ENCODE results near the gene PRKAG2.
A peak's percentile ranks its signal among the peaks of the same experiment; 100 is the strongest.
"Not testable (repeated sequence)": the region's sequence is repeated elsewhere in the genome, so short reads cannot be mapped to it uniquely, and the experiment has no call there.

PRKAG2 gene

DNA sequence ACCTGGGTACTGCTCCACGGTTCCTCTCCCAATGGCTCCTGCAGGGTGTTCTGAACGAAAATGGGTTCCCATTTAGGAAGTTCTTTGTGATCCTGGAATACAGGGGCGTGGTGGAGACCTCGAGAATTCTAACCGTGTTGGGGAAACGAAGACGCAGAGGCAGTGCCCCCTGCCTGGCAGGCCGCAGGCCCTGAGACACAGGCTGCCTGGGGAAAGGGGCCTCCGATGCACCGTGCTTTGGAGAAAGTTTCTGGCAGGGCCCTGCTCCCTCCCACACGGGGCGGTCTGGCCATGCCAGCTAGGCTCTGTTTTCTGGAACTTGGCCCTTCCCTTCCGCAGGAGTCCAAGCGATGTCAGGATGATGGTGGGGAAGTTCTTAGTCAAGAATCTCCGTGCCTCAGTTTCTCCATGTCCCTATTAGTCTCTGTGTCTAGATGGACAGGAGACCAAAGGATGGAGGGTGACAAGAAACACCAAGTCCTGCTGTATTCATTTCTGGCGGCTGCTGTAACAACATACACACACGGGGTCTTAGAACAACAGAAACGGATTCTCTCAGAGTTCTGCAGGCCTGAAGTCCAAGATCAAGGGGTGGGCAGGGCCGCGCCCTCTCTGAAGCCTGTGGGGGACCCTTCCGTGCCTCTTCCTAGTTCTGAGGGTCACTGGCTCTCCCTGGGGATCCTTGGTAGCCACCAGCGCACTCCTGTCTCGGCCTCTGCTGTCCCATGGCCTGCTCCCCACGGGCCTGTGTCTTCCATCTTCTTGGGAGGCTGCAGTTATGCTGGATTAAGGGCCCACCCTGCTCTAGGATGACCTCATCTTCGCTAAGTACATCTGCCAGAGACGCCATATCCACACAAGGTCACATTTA is 27.7 kb downstream of the PRKAG2 start:
- DNase-seq: no peak

DNA sequence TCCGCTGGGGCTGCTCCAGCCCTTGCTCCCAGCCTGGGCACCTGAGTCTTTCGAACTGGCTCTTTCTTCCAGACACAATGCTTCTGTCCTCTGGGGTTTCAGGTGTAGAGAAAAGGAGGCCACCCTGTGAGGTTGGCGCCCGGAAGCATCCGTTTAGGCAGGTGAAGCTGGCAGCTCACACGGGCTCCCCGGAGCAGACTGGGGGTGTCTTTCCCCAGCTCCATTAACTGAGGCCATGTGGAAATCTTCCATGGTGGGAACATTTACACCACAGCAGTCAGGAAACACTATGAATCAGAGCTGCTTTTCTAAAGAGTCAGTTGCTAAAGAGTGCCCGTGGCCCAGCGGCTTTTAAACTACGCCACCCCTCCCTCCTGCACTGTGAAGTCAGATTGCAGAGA is 29.2 kb downstream of the PRKAG2 start:
- DNase-seq: no peak

DNA sequence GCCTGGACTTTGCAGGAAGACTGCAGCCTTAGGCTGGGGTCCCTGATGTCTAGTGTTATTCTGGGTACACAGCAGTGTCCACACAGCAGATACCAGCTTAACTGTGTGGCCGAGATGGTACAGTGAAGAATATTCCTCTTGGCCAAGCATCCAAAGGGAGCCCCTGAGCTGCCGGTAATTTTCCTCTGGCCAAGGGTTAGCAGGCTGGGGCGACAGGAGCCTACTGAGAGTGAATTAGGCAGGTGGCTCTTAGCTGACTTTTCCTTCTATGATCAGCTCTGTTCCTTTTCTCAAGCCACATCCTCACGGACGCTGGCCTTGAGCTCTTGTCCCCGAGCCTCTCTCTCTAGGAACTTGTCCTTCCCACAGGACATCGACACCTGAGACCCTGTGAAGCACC is 29.8 kb downstream of the PRKAG2 start:
- DNase-seq: no peak

DNA sequence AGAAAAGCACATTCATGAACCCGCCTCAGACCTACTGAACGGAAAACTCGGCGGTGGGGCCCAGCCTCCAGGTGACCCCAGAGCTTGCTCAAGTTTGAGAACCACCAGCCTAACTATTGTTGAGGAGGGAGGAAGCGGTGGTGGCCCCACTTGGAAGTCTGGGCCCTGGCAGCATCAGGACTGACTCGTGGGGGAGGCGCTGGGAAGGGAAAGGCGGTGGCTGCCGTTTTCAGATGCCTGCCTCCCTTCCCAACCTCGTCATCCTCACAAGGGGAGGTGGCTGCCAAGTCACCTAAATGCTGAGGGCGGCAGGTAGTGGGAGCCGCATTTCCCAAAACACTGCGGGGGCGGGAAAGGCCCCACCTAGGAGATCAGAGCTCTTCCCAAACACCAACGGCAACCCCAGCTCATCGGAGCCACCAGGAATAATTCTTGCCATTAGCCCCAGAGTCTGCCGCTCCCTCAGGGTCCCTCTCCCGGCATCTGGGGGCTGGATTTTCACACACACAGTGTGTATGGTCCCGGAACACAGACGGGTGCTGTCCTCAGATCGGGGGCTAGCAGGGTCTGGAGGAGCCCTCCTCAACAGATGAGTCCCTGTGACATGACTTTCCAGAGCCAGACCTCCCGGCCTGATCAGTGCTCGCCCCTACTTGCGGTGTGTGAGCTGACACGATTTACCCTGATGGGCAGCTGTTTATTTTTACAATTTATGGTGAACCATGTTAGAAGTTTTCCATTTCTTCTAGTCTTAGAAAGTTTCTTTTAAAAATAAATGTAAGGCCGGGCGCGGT is 31.3 kb downstream of the PRKAG2 start:
- DNase-seq: no peak

DNA sequence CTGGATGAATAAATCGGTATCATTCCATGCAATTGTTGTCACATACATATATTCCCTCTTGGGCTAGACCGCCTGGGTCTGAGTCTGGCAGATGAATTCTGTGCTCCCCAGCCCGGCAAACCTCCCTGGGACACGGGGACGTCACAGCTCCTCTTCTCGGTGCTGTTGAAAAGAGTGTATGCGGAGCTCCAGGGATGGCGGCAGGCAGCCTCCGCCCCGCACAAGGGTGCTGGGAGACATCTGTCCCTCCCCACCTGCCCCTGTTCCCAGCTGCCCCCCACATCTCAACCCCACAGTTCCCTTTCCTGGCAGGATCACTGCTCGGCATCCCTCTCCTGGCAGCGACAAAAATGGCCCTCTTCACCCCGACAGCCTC is 32.1 kb downstream of the PRKAG2 start:
- no peak for DNase-seq

DNA sequence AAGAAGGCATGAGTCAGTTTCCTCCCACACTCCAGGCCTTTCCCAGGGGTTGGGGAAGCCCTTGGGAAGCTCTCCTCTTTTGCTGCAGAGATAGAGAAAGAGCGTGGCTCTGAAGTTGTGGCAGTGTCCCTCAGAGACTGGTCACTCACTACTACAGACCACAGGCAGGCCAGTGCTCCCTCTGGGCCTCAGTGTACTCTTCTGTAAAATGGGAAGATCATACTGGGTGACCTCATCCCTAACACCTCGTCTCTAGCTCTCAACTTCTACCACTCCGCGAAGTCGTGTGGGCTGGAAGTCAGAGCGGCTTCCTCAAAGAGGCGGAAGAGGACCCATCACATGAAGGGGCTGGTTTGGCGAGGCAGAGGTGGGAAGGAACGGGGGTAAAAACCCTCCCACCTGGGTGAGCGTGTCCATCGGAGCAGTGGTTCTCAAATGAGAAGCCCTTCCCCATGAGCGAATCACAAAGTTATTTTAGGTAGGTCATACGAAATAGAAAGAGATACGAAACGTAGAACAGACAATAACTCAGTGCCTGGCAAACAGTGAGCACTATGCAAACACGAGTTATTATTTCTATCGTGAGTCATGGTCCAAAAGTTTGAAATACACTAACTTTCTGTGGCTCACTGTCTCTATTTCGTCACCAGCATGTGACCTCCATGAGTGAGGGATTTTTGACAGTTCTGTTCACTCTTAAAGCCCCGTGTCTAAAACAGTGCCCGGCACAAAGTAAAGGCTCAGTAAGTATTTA is 32.7 kb downstream of the PRKAG2 start:
- no peak for DNase-seq

DNA sequence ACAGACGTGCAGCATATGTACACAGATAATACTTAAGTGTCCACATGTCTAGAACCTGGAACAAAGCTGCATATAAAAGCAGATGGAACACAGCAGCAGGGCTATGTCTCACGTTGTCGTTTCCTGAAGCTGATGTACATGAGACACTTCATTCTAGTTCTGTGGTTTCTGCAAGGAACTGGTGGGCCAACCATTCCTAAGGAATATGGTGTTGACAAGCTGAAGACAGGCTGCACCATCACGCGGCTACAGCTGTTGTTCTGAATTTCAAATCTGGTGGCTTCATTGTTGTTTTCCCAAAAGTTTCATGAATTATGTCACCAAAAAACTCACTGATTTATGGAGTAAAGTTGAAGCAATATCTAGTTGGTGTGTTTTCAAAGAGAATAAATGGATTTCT is 33.7 kb downstream of the PRKAG2 start:
- DNase-seq: no peak

DNA sequence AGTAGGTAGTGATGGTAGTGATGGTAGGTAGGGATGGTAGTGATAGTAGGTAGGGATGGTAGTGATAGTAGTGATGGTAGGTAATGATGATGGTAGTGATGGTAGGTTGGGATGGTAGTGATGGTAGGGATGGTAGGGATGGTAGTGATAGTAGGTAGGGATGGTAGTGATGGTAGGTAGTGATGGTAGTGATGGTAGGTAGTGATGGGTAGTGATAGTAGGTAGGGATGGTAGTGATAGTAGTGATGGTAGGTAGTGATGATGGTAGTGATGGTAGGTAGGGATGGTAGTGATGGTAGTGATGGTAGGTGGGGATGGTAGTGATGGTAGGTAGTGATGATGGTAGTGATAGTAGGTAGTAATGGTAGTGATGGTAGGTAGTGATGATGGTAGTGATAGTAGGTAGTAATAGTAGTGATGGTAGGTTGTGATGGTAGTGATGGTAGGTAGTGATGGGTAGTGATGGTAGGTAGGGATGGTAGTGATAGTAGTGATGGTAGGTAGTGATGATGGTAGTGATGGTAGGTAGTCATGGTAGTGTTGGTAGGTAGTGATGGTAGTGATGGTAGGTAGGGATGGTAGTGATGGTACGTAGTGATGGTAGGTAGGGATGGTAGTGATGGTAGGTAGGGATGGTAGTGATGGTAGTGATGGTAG is 35.4 kb downstream of the PRKAG2 start:
- not testable (repeated sequence) for DNase-seq

DNA sequence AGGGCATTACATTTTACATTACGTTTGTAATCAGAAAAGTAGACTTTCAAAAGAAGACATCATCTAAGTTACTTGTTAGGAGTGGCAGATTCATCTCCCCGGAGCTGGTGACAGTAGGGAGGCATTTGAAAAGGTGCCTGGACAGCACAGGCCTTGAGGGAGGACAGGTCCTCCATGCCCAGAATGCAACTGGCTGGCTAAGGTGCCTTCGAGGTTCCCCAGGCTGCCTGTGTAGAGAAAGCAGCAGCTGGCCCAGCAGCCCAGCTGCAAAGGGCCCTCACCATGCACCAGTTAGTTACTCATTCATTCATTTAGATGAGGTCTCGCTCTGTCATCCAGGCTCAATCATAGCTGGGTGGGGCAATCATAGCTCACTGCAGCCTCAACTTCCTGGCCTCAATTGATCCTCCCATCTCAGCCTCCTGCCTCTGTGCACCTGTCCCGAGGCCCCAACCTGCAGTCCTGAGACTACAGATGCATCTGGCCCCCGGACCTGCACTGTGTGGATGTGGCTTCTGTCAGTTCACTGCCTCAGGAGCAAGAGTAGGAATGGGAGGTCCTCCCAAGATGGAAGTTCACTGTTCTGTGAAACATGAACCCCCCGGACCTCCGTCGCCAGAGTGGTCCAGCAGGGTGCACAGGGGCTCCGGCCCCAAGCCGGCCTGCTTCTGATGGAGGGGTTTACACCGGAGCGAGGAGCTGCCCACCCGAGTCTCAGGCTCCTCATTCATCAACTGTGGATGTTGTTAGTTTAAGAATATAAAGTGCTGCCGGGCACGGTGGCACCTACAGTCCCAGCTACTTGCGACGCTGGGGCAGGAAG is 36.6 kb downstream of the PRKAG2 start:
- no peak for DNase-seq

DNA sequence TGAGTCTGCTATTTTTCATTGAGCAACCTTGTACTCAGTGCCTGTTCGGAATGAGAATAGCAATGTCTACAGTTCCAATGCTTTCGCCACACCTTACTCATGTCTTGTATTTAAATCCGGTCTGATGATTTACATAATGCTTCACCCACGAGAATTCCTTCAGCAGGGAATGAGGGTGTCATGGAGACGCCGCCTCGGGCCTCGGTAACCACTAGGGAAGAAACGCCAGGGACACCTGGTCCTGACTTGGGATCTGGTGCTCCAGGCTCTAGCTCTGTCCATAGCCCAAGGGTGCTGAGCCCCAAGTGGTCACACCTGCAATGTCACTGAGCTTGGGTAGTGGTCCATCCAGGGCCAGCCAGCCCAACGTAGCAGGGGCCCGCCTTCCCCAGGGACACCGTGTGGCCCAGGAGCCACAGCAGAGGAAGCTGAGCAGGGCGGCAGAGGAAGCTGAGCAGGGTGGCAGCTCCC is 37.4 kb downstream of the PRKAG2 start:
- no peak for DNase-seq

DNA sequence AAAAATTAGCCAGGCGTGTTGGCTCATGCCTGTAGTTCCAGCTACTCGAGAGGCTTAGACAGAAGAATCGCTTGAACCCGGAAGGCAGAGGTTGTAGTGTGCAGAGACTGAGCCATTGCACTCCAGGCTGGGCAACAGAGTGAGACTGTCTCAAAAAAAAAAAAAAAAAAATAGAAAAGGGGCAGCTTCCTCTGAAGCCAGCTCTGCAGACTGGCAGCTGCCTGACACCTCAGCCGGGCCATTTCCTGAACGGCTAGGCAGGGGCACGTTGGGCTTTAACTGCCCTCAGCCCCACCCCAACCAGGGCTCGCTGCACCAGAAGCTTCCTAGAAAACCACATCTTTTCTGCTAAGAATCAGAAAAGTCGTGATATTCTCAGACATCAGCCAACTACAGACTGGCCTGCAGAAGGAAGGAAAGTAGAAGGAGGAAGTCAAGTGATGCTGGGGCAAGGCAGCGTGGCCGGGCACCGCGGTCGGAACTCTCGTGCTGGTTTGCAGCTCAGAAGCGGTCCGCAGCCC is 38.0 kb downstream of the PRKAG2 start:
- no peak for DNase-seq

DNA sequence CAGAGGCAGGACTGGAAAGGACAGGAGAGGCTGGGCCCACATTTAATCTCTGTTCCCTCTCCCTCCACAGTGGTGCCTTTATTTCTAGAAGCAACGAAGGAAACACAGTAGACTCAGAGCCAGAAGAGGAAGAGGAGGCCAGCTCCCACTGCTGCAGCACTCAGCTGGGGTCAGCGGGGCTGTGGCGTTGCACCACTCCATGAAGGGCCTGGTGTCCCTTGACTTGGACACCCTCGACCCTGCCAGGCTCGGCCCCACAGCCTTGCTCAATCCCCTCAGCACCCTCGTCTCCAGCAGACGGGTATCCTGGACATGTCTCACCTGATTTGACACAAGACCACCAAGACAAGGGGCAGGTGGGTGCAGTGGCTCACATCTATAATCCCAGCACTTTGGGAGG is 38.8 kb downstream of the PRKAG2 start:
- DNase-seq: no peak

DNA sequence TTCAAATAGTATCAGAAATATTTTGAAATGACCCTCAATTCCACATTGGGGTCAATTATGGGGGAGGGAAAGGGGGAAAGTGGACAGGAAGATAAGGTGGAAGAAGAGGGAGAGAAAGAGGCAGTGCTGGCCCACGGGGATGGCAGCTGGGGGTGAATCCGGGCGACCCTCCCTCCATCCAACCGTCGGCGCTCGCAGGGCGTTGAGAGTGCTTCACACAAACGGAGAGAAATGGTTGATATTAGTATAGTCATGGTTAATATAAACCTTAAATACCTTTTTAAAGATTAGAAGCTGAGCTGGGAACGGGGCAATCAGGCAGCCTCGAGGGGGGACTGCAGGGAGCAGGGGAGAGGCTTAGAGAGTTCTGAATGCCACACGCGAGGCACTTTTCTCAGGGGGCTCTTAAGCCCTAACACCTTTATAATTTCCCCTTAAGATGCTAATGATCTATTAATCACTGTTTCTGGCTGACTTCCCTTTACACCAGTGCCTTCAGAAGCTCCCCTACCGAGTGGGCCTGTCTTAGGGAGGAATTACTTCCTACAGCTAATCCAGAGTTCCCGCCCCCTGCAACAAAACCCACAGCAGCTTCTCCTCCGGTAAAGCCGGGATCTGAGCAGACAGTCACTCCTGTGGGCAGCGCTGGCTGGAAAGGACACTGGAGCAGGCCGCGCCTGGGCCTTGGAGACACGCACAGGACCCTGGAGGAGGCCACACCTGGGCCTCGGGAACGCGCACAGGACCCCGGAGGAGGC is 39.5 kb downstream of the PRKAG2 start:
- no peak for DNase-seq

DNA sequence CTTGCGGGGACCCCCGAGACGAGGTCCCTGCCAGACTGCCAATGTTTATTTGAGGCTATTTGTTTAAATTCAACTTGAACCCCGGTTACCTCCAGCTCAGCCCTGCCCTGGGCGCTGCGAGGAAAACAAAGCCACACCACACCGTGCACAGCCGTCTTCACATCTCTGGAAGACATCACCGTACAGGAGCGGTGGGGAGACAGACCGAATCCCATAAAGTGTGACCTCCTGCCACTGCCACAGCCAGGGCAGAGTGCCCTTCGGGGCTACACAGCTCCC is 40.0 kb downstream of the PRKAG2 start:
- no peak for DNase-seq

DNA sequence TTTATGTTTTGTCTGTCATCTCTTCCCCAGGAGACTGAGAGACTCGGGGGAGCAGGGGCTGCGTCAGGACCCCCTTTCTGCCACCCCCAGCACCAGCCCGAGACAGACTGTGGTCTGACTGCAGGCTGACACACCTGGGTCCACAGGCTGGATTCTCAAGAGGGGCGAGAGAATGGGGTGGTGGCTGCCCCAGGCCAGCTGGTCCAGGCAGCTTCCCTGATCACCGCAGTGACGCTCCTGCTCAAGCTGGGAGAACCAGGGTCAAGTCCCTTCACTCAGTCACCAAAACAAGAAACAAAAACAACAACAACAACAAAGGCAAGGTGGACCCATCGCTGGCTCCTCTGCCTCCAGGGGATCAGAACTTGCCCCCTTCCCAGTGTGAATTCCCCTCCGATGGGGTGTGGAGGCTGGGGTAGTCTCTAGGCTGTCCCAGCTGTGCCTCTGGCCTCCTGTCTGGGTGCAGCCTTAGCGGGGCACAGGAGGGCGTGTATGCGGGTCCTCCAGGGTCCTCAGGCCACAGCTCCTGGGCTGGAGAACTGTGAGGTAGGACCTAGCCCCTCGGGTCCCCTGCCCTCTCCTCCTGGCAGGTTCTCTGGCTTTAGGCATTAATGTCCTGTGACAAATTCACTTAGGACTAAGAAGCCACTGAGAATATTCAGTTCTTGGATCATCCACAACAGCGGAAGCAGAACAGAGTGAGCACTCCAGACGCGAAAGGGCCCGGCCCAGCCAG is 40.6 kb downstream of the PRKAG2 start:
- no peak for DNase-seq

DNA sequence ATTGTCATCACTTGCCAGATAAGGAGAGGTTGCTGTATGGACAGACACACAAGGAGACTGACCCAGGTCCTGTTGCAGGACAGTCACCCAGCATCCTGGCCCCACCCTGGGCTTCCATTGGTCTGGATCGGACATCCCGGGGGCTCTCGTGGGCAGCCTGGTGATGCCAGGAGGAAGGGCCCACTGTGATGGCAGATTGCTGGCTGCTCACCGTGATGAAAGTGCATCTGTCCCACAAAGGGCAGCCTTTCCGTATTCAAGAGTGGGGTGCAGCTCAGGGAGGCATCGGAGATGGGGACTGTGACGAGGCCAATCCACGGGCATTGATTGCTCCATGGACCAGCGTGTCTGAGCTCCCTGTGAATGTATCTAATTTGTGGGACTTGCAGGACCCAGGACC is 41.3 kb downstream of the PRKAG2 start:
- DNase-seq: no peak

DNA sequence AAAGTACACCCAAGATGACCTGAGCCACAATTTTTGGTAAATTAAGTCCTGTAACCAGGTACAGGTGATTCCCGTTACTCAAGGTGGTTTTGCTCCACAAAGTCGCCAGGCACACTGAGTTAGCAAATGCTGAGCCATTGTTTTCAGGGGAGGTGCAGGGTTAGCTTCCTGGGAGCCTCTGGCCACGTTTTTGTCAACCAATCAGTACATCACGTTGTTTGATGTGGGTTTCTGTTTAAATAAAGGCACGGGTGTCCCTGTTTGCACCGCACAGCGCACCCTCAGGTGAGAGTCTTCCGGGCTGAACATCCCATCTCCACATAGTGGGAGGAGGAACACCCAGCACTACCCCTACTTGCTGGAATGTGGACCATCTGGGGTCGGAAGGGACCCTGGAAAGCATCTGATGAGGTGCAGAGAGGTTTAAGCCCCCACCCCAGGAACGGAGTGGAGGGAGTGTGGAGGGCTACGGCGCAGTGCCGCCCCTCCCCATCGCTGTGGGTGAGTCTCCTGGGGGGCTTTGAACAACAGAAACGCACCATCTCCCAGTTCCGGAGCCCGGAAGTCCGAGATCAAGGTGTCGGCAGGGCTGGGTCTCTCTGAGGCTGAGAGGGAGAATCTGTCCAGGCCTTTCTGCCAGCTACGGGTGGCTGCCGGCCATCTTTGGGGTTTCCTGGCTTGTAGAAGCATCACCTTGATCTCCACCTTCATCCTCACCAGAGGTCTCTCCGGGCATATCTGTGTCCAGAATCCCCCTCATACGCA is 42.5 kb downstream of the PRKAG2 start:
- DNase-seq: no peak

DNA sequence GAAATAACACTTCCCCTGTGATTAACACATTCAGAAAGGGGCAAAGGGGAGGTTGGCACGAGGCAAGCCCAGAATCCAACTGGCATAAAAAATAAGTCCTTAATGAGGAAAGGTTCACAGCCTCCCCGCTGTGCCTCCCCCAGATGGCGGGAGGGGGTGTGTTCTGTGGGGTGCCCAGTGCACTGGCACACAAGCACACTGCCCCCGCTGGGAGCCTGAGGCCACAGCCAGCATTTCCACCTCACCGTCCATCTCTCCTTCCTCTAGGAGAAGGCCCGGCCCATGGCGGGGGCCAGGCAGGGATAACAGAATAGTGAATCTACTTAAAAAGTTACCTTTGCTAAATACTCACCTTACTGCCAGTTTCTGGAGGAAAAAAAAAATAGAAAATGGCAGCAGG is 43.2 kb downstream of the PRKAG2 start:
- DNase-seq: peak; percentile 27 to 59

DNA sequence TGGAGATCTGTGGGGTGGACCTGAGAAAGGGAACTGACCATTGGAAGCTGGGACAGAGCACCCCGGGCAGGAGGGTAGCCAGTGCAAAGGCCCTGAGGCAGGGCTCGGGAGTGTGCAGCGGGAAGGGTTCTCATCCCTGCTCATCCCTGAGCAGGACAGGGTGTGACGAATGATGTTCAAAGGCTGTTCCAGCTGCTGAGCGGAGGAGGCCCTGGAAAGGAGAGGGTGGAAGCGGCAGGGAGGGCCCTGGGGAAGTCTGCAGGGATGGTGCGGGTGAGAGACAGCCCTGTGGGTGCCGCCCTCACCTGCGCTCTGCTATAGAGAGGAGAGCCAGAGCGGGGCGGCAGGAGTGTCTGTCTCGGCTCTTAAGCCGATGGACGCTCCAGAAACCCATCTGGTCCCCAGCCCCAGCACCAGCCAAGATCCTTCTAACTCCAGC is 43.7 kb downstream of the PRKAG2 start:
- DNase-seq: peak in 1 of 2 experiments; percentile 59

DNA sequence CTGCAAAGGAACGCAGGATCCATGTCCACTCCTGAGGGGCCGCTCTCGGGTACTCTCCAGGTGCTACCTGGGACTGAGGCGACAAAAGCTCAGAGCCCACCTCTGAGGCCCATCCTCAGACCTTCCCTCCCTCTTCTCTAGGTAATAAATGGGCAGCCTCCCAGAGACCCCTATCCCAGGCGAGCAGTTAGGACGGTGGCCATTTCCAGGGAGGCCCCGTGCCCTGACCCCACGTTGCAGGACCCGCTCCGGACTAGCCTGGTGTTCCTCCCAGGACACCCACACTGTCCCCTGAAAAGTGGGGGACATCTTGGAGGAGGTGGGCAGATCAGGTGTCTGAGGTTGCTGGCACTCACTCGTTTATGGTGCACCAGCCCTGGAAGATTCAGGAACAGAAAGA is 44.3 kb downstream of the PRKAG2 start:
- DNase-seq: no peak
